ACC112 (cell line): ENCODE data around the gene NRTN.
"Not testable (repeated sequence)": the region's sequence is repeated elsewhere in the genome, so short reads cannot be mapped to it uniquely, and the experiment has no call there.

Source experiments
- H2AFZ ChIP-seq: fragments of 200-600 bp; sonication (generic); one replicate; pipeline ENCODE4 v1.6.0; 2017; ENCODE audit warnings: antibody characterized with exemption, low read length; ENCODE audit not compliant: unreplicated experiment
- H3K27ac ChIP-seq: fragments of 200-600 bp; sonication (generic); 2 replicates; pipeline ENCODE4 v1.5.1; 2014; ENCODE audit warnings: low read depth, mild to moderate bottlenecking, antibody characterized with exemption, low read length, moderate library complexity
- H3K27me3 ChIP-seq: fragments of 200-600 bp; sonication (generic); 2 replicates; pipeline ENCODE4 v1.6.1; 2014; ENCODE audit warnings: mild to moderate bottlenecking, antibody characterized with exemption, low read length, moderate library complexity, mixed read lengths; ENCODE audit not compliant: insufficient read depth
- H3K36me3 ChIP-seq: fragments of 200-600 bp; sonication (generic); 2 replicates; pipeline ENCODE4 v1.6.1; 2016; ENCODE audit warnings: mild to moderate bottlenecking, antibody characterized with exemption, low read length, moderate library complexity, mixed read lengths; ENCODE audit not compliant: insufficient read depth
- H3K4me1 ChIP-seq: fragments of 200-600 bp; sonication (generic); one replicate; pipeline ENCODE4 v1.6.1; 2016; ENCODE audit warnings: low read length, mixed read lengths; ENCODE audit not compliant: insufficient read depth, unreplicated experiment, control insufficient read depth
- H3K4me3 ChIP-seq: fragments of 200-600 bp; sonication (generic); 2 replicates; pipeline ENCODE4 v1.5.1; 2014; ENCODE audit warnings: mild to moderate bottlenecking, low read depth, low read length
- H3K79me2 ChIP-seq: fragments of 200-600 bp; sonication (generic); one replicate; pipeline ENCODE4 v1.6.0; 2016; ENCODE audit warnings: low read length; ENCODE audit not compliant: control insufficient read depth, unreplicated experiment, insufficient read depth

The NRTN gene

DNA sequence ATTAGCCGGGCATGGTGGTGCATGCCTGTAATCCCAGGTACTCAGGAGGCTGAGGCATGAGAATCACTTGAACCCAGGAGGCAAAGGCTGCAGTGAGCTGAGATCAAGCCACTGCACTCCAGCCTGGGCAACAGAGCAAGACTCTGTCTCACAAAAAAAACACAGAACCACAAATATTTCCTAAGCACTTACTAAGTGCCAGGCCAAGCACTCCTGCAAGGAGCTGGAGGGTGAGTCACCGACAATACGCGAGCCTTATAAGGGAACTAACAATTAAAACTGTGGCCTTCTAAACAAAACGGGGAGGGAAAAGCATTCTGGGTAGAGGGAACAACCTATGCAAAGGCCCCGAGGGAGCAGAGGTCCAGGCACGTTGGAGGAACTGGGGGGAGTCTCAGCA lies 69.6 kb downstream of the NRTN start:
- H3K4me3 ChIP-seq, H2AFZ ChIP-seq, H3K4me1 ChIP-seq: not testable (repeated sequence)

GRCh38 chr19:5877427-5877826 lies 72.6 kb downstream of the NRTN start:
- H3K36me3 ChIP-seq, result no peaks in the 10 kb centered on the region
- no peak overlapping the region for H3K4me3 ChIP-seq
- no peak overlapping the region for H3K27ac ChIP-seq
- no peaks in the 10 kb centered on the region for H3K27me3 ChIP-seq
- H3K4me1 ChIP-seq, result no peaks in the 10 kb centered on the region
- H2AFZ ChIP-seq, result no peak overlapping the region
- no peaks in the 10 kb centered on the region for H3K79me2 ChIP-seq

More for the DNA sequence above, 69.6 kb downstream of the NRTN start:
- not testable (repeated sequence) for H3K36me3 ChIP-seq, H3K27me3 ChIP-seq, H3K79me2 ChIP-seq, H3K27ac ChIP-seq

- H3K27me3 ChIP-seq, result no peaks in the 10 kb centered on the region
- H3K27ac ChIP-seq, result no peak overlapping the region
- no peaks in the 10 kb centered on the region for H3K36me3 ChIP-seq
- H3K4me3 ChIP-seq, result no peak overlapping the region
- no peaks in the 10 kb centered on the region for H3K79me2 ChIP-seq
- no peaks in the 10 kb centered on the region for H3K4me1 ChIP-seq
- H2AFZ ChIP-seq, result no peak overlapping the region
Observed at GRCh38 chr19:5877882-5878281, 73.0 kb downstream of the NRTN start.
